ENCODE measurements around the gene TMEM190.

GRCh38 chr19:55358943-55359908 is 17.4 kb upstream of the TMEM190 start:
- TF ChIP-seq CTCF (IDR thresholded peaks at IDR 0.05) (no peak), POLR2A (IDR thresholded peaks at IDR 0.05) (no peak)
